ENCODE measurements around the gene LMAN1L. TPM values are rescaled to one million over a fixed set of nuclear protein-coding genes. Genes with fewer than 3 reads are reported as not detected.

Gene LMAN1L
- total RNA-seq, 2 experiments from 2014 or later, result 0.09 to 0.38 TPM

GRCh38 chr15:74782259-74783071 is 30.2 kb upstream of the LMAN1L start:
- ChIA-PET CTCF (ENCODE audit: unreplicated experiment) (interaction anchor here (1.1 to 1.3 kb wide), 3 partner anchors 11 to 17 kb away, joined by 3 to 8 read pairs (median 5); no protein-coding TSS in a partner anchor), POLR2A (interaction anchor here (2.0 to 11.4 kb wide), 3 partner anchors 6 to 15 kb away, joined by 8 to 221 read pairs (median 22); no protein-coding TSS in a partner anchor)
- no peaks in the 10 kb centered on the region for H3K9me3 ChIP-seq (ENCODE audit: low read length)
- no TSS peak for BruUV-seq (replicated peaks)
- intact Hi-C loops (cut with micrococcal nuclease; ENCODE audit: unreplicated experiment), result loop anchor here (1.0 to 5.0 kb wide), 2 partner anchors 39 to 420 kb away; partner anchors contain the start of gene C15orf39
- H3K27ac ChIP-seq (ENCODE audit: low read depth, low read length, poor library complexity, severe bottlenecking), result peak overlapping the region; percentile 99
- H3K4me2 ChIP-seq (ENCODE audit: low read length), result peak overlapping the region; percentile 92
- peaks cover 69% of the 10 kb centered on the region for H3K79me2 ChIP-seq (ENCODE audit: insufficient read depth, low read depth, low read length)
- H4K20me1 ChIP-seq (ENCODE audit: insufficient read depth, low read length), result no peaks in the 10 kb centered on the region
- H3K4me1 ChIP-seq (ENCODE audit: insufficient read depth, low read length, poor library complexity, severe bottlenecking), result peaks cover 72% of the 10 kb centered on the region
- no peaks in the 10 kb centered on the region for H3K9me2 ChIP-seq (ENCODE audit: insufficient read depth, low read length)
- no peak overlapping the region for H2AFZ ChIP-seq (ENCODE audit: low read length)
- peaks cover 36% of the 10 kb centered on the region for H3K36me3 ChIP-seq (ENCODE audit: insufficient read depth, low read length)
- TF ChIP-seq CTCF (conservative IDR thresholded peaks at IDR 0.05; ENCODE audit: low read length), result no peak
- no peak for TF ChIP-seq EZH2phosphoT487 (IDR thresholded peaks at IDR 0.05; ENCODE audit: borderline replicate concordance, low read depth, low read length)
- H3K4me3 ChIP-seq (ENCODE audit: low read depth, low read length, poor library complexity, severe bottlenecking), result peak overlapping the region; percentile 97
- DNase-seq (ENCODE audit: low spot score), result peak; percentile 75

GRCh38 chr15:74783072-74783807 is 29.4 kb upstream of the LMAN1L start:
- peaks cover 40% of the 10 kb centered on the region for H3K36me3 ChIP-seq (ENCODE audit: insufficient read depth, low read length)
- ChIA-PET POLR2A (interaction anchor here (0.7 to 11.8 kb wide), 5 partner anchors 7 to 225 kb away, joined by 3 to 221 read pairs (median 8); partner anchors contain the start of gene CSK), CTCF (ENCODE audit: unreplicated experiment) (interaction anchor here (1.1 to 1.3 kb wide), 3 partner anchors 10 to 16 kb away, joined by 3 to 8 read pairs (median 5); no protein-coding TSS in a partner anchor)
- intact Hi-C loops (cut with micrococcal nuclease; ENCODE audit: unreplicated experiment), result loop anchor here (5.0 kb wide), 1 partner anchor 419 kb away; the partner anchor contains the start of gene C15orf39
- H3K79me2 ChIP-seq (ENCODE audit: insufficient read depth, low read depth, low read length), result peaks cover 72% of the 10 kb centered on the region
- no peaks in the 10 kb centered on the region for H3K9me3 ChIP-seq (ENCODE audit: low read length)
- no peaks in the 10 kb centered on the region for H3K9me2 ChIP-seq (ENCODE audit: insufficient read depth, low read length)
- peak overlapping the region; percentile 99 for H3K27ac ChIP-seq (ENCODE audit: low read depth, low read length, poor library complexity, severe bottlenecking)
- H4K20me1 ChIP-seq (ENCODE audit: insufficient read depth, low read length), result peaks cover 2% of the 10 kb centered on the region; the same call in 1 of the 2 replicates
- H3K4me1 ChIP-seq (ENCODE audit: insufficient read depth, low read length, poor library complexity, severe bottlenecking), result peaks cover 72% of the 10 kb centered on the region
- TF ChIP-seq CTCF (conservative IDR thresholded peaks at IDR 0.05; ENCODE audit: low read length), result no peak
- no peak for TF ChIP-seq EZH2phosphoT487 (IDR thresholded peaks at IDR 0.05; ENCODE audit: borderline replicate concordance, low read depth, low read length)
- BruUV-seq (replicated peaks), result no TSS peak
- peak overlapping the region; percentile 97 for H3K4me3 ChIP-seq (ENCODE audit: low read depth, low read length, poor library complexity, severe bottlenecking)
- no peak overlapping the region for H2AFZ ChIP-seq (ENCODE audit: low read length)
- peak overlapping the region; percentile 92 for H3K4me2 ChIP-seq (ENCODE audit: low read length)
- peak; percentile 83 for DNase-seq (ENCODE audit: low spot score)
